RWPE1 (cell line): Measurements from ENCODE around the gene GGACT.

Experiments used
- CTCF ChIA-PET: fragments of 350-600 bp; sonication (Branson Sonifier 250); formaldehyde crosslinking; extraction: SDS; loops from one replicate; lab custom pipeline; 2021; lab: Yijun Ruan, JAX
- POLR2A ChIA-PET: fragments of 400-600 bp; formaldehyde crosslinking; extraction: SDS; loops from one replicate; lab custom pipeline; 2020; ENCODE audit warnings: antibody characterized with exemption; ENCODE audit not compliant: low non-redundant PET; lab: Yijun Ruan, JAX
- DNase-seq: peaks from one replicate; pipeline ENCODE4 v3.0.0; 2012; ENCODE audit warnings: low spot score
- H3K27ac ChIP-seq: fragments of 450-650 bp; 2 replicates; pipeline ENCODE4 v1.5.1; 2017
- TF ChIP-seq, protein P1 (sequence below): fragments of 450-650 bp; conservative IDR thresholded peaks from 2 replicates; pipeline ENCODE4 v1.5.1; 2017; ENCODE audit warnings: low read depth, mild to moderate bottlenecking

GGACT gene

DNA sequence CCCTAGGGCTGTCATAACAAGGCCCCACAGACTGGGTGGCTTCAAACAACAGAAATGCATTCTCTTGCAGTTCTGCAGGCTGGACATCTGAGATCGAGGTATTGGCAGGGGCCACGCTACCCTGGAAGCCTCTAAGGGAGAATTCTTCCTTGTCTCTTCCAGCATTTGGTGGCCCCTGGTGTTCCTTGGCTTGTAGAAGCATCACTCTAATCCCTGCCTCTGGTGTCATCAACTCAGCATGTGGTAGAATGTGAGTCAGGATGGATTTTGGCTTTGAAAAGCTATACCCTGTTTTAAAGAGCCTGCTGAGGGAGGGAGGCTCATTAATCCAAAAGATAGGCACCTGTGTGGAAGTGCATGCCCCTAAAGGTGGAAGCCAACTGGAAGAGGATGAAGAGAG, 7.9 kb upstream of the GGACT start:
- no peak overlapping the region for H3K27ac ChIP-seq
- TF ChIP-seq, protein P1, sequence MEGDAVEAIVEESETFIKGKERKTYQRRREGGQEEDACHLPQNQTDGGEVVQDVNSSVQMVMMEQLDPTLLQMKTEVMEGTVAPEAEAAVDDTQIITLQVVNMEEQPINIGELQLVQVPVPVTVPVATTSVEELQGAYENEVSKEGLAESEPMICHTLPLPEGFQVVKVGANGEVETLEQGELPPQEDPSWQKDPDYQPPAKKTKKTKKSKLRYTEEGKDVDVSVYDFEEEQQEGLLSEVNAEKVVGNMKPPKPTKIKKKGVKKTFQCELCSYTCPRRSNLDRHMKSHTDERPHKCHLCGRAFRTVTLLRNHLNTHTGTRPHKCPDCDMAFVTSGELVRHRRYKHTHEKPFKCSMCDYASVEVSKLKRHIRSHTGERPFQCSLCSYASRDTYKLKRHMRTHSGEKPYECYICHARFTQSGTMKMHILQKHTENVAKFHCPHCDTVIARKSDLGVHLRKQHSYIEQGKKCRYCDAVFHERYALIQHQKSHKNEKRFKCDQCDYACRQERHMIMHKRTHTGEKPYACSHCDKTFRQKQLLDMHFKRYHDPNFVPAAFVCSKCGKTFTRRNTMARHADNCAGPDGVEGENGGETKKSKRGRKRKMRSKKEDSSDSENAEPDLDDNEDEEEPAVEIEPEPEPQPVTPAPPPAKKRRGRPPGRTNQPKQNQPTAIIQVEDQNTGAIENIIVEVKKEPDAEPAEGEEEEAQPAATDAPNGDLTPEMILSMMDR, result no peak
- no peak for DNase-seq
- ChIA-PET CTCF (no interaction called here), POLR2A (no interaction called here)

DNA sequence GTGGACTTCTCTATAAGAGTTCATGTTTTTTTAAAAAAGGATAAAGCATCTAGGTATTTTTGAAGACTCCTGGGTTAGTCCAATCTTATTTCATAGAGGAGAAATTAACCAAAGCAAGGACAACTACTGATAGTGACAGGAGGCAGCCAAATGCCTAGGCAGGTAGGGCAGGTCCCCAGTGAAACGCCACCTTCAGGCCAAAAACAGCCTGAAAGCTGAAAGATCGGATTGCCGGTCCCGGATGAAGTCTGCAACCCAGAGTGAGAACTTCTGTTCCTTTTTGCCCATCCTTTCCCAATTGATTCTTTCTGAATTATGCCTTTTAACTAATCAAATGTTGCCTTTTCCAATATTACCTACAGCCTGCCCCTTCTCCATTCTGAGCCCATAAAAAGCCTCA, 6.1 kb upstream of the GGACT start:
- ChIA-PET POLR2A (no interaction called here), CTCF (interaction anchor here (0.7 kb wide), 1 partner anchor 530 kb away, joined by 3 read pairs; no protein-coding TSS in a partner anchor)
- TF ChIP-seq, protein P1, result no peak
- no peak overlapping the region for H3K27ac ChIP-seq
- no peak for DNase-seq

DNA sequence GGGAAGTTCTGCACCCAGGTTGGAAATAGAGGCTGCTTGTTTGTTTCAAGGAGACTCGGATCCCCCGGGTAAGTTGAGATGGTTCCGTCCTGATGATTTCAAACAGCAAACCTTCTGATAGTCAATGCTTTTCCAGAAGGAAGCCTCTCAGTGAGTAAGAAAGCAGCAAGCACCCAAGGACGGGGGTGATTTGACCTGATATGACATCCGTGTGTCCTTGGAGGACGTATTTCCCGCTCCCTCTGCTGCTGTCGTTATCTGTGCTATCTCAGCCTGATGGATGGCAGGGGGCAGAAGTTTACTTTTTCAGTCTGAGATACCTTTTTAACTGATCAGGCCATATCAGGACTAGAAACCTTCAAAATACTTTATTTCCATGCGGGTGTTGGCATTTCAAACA, 5.7 kb upstream of the GGACT start:
- TF ChIP-seq, protein P1, result no peak
- POLR2A ChIA-PET, result no interaction called here
- DNase-seq, result no peak
- CTCF ChIA-PET, result no interaction called here
- no peak overlapping the region for H3K27ac ChIP-seq

DNA sequence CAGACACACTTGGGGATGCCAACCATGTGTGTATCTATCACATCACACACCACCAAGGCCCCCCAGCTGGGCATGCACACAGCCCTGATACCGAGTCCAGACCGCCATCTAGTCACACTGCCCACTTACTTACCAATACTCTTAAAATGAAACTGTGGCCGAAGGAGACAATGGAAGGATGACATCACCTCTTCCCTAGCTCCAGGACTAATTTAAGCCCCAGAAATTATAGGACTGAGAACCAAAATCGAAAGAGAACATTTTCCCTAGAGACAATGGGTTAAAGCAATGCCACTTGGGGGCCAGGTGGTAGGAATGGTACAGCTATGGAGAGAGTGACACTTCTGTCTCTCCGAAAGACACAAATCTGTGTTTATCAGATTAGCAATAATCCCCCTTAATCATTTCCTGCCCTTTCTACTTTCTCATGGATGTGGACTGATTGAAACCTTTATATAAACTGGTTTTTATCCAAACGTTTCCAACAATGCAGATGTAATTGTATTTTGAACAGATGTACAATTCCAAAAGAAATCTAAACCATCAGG, 663 bp upstream of the GGACT start:
- TF ChIP-seq, protein P1, result no peak
- H3K27ac ChIP-seq, result no peak overlapping the region
- DNase-seq, result no peak
- POLR2A ChIA-PET, result no interaction called here
- CTCF ChIA-PET, result interaction anchor here (0.7 to 1.1 kb wide), 4 partner anchors 9 to 1022 kb away, joined by 3 to 7 read pairs (median 3); no protein-coding TSS in a partner anchor

DNA sequence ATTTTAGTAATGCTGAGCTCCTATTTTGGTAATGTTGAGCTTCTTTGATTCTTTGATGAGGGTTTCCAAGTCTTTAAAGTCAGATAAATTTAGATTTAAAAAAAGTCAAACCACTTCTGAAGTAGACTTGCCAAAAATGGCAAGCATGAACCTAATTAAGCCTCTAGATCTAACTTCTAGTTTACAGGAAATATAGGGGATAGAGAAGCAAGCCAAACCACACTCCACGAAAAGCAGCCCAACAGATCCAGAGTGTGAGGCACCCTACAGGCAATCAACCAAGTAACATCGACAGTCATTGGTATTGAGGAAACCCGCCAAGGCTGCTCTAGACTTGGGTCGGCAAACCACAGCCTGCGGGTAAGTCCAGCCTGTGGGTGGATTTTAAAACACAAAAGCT, 3.7 kb downstream of the GGACT start:
- CTCF ChIA-PET, result no interaction called here
- TF ChIP-seq, protein P1, result no peak
- no peak overlapping the region for H3K27ac ChIP-seq
- POLR2A ChIA-PET, result no interaction called here
- no peak for DNase-seq

DNA sequence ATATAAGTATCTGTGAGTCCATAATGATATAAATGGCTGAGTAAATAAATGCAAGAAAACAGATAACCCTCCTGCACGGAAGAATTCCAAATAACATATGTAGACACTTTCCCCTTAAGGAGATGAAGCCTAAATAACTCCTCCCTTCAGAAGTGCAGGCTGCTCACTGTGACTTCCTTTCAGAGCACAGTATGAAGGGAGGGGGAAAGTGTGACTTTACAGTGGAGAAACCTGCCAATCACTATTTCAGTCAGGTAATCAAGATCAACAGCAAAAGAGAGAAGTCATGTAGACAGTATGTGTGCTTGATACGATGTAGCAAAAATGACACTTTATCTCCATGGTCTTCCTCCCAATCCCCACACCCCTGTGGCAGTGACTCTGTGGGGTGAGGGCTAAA, 7.1 kb downstream of the GGACT start:
- ChIA-PET POLR2A (no interaction called here), CTCF (interaction anchor here (0.6 kb wide), 1 partner anchor 31 kb away, joined by 4 read pairs; no protein-coding TSS in a partner anchor)
- no peak overlapping the region for H3K27ac ChIP-seq
- TF ChIP-seq, protein P1, result no peak
- DNase-seq, result no peak
